ENCODE measurements around the gene IQGAP2.

Gene IQGAP2

GRCh38 chr5:76406673-76407072, 3.6 kb downstream of the IQGAP2 start:
- H3K4me3 ChIP-seq (ENCODE audit: low read depth, low read length), result no peak overlapping the region
- ChIA-PET POLR2A (no interaction called here), CTCF (interaction anchor here (0.6 to 1.3 kb wide), 2 partner anchors 177 to 738 kb away, joined by 3 to 5 read pairs; no protein-coding TSS in a partner anchor)
- H3K27ac ChIP-seq (ENCODE audit: extremely low read depth, low read depth, low read length), result no peak overlapping the region
- H3K36me3 ChIP-seq (ENCODE audit: control insufficient read depth in 2 of 2, insufficient read depth in 1 of 2, low read length in 2 of 2), result no peaks in the 10 kb centered on the region
- 0 out of 2 replicates have a peak, but pooled peaks cover 2% of the 10 kb centered on the region for H3K4me1 ChIP-seq (ENCODE audit: control insufficient read depth, insufficient read depth, low read length)
- no peaks in the 10 kb centered on the region for H3K9me3 ChIP-seq (ENCODE audit: control insufficient read depth, insufficient read depth, low read depth, low read length)
- no peak for TF ChIP-seq ZNF155 (tag by site-specific recombination; IDR thresholded peaks at IDR 0.05)
- TF ChIP-seq ZNF518A (tag by site-specific recombination; conservative IDR thresholded peaks at IDR 0.05; ENCODE audit: low read depth), result no peak
- no peak for TF ChIP-seq YY1 (tag by site-specific recombination; IDR thresholded peaks at IDR 0.05)
- TF ChIP-seq GLIS1 (tag by site-specific recombination; IDR thresholded peaks at IDR 0.05), result no peak
- TF ChIP-seq, protein P1, sequence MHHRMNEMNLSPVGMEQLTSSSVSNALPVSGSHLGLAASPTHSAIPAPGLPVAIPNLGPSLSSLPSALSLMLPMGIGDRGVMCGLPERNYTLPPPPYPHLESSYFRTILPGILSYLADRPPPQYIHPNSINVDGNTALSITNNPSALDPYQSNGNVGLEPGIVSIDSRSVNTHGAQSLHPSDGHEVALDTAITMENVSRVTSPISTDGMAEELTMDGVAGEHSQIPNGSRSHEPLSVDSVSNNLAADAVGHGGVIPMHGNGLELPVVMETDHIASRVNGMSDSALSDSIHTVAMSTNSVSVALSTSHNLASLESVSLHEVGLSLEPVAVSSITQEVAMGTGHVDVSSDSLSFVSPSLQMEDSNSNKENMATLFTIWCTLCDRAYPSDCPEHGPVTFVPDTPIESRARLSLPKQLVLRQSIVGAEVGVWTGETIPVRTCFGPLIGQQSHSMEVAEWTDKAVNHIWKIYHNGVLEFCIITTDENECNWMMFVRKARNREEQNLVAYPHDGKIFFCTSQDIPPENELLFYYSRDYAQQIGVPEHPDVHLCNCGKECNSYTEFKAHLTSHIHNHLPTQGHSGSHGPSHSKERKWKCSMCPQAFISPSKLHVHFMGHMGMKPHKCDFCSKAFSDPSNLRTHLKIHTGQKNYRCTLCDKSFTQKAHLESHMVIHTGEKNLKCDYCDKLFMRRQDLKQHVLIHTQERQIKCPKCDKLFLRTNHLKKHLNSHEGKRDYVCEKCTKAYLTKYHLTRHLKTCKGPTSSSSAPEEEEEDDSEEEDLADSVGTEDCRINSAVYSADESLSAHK (tag by site-specific recombination; IDR thresholded peaks at IDR 0.05), result no peak

DNA sequence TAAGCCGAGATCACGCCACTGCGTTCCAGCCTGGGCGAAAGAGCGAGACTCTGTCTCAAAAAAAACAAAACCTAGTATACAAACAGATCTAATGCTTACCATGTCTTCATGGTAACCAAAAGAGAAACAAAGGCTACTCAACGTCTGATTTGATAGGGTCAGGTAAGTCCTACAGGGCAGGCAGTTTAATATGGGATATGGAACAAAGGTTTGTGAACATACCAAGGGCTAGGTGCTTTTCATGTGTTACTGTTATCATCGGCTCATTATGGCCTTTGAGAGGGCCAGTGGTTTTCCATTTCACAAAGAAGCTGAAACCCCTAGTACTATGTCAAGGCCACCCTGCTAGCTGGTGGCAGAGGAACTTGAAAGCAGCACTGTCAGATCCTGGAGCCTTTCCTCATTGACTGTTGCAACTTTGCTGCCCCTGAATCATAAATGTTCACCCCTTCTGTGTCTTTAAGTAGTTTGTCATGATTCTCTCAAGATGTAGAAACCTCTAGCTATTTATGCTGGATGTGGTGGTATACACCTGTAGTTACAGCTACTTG, 5.1 kb downstream of the IQGAP2 start:
- TF ChIP-seq ZNF175 (tag by site-specific recombination; IDR thresholded peaks at IDR 0.05) (no peak), ZFP3 (tag by site-specific recombination; IDR thresholded peaks at IDR 0.05; ENCODE audit: low read depth) (no peak), ELK4 (IDR thresholded peaks at IDR 0.05; ENCODE audit: borderline replicate concordance, low read depth, low read length) (no peak), ZNF830 (tag by site-specific recombination; IDR thresholded peaks at IDR 0.05; ENCODE audit: low read depth) (no peak), ZNF211 (tag by site-specific recombination; IDR thresholded peaks at IDR 0.05; ENCODE audit: low read depth) (no peak), ZNF394 (tag by site-specific recombination; IDR thresholded peaks at IDR 0.05; ENCODE audit: borderline replicate concordance) (no peak)
- TF ChIP-seq, protein P1 (tag by site-specific recombination; IDR thresholded peaks at IDR 0.05), result no peak
- TF ChIP-seq, protein P2, sequence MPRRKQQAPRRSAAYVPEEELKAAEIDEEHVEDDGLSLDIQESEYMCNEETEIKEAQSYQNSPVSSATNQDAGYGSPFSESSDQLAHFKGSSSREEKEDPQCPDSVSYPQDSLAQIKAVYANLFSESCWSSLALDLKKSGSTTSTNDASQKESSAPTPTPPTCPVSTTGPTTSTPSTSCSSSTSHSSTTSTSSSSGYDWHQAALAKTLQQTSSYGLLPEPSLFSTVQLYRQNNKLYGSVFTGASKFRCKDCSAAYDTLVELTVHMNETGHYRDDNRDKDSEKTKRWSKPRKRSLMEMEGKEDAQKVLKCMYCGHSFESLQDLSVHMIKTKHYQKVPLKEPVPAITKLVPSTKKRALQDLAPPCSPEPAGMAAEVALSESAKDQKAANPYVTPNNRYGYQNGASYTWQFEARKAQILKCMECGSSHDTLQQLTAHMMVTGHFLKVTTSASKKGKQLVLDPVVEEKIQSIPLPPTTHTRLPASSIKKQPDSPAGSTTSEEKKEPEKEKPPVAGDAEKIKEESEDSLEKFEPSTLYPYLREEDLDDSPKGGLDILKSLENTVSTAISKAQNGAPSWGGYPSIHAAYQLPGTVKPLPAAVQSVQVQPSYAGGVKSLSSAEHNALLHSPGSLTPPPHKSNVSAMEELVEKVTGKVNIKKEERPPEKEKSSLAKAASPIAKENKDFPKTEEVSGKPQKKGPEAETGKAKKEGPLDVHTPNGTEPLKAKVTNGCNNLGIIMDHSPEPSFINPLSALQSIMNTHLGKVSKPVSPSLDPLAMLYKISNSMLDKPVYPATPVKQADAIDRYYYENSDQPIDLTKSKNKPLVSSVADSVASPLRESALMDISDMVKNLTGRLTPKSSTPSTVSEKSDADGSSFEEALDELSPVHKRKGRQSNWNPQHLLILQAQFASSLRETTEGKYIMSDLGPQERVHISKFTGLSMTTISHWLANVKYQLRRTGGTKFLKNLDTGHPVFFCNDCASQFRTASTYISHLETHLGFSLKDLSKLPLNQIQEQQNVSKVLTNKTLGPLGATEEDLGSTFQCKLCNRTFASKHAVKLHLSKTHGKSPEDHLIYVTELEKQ (tag by site-specific recombination; IDR thresholded peaks at IDR 0.05; ENCODE audit: borderline replicate concordance), result no peak
- ChIA-PET POLR2A (no interaction called here), CTCF (interaction anchor here (0.8 to 1.3 kb wide), 2 partner anchors 34 to 175 kb away, joined by 3 to 5 read pairs; no protein-coding TSS in a partner anchor)
- Histone ChIP-seq H3K27ac (ENCODE audit: extremely low read depth, low read depth, low read length) (no peak overlapping the region), H3K9me3 (ENCODE audit: control insufficient read depth, insufficient read depth, low read depth, low read length) (no peaks in the 10 kb centered on the region), H3K36me3 (ENCODE audit: control insufficient read depth in 2 of 2, insufficient read depth in 1 of 2, low read length in 2 of 2) (no peaks in the 10 kb centered on the region), H3K4me1 (ENCODE audit: control insufficient read depth, insufficient read depth, low read length) (0 out of 2 replicates have a peak, but pooled peaks cover 2% of the 10 kb centered on the region), H3K4me3 (ENCODE audit: low read depth, low read length) (no peak overlapping the region)

Measured in HEK293 (cell line).